Ishikawa (cell line): ENCODE results near the gene TMEM87B.
A peak's percentile ranks its signal among the peaks of the same experiment; 100 is the strongest.

Experiments used
- CEBPB ChIP-seq: IDR thresholded peaks from 2 replicates; pipeline ENCODE4 v1.6.1; 2012
- CREB1 ChIP-seq: IDR thresholded peaks from 2 replicates; pipeline ENCODE4 v1.6.1; 2012; ENCODE audit warnings: low read depth
- EGR1 ChIP-seq: IDR thresholded peaks from 2 replicates; pipeline ENCODE4 v1.6.1; 2012
- EP300 ChIP-seq: IDR thresholded peaks from 2 replicates; pipeline ENCODE4 v1.6.1; 2012; ENCODE audit warnings: borderline replicate concordance
- FOXM1 ChIP-seq: IDR thresholded peaks from 2 replicates; pipeline ENCODE4 v1.6.1; 2012; ENCODE audit warnings: low read depth, borderline replicate concordance
- MAX ChIP-seq: IDR thresholded peaks from 2 replicates; pipeline ENCODE4 v1.6.1; 2012
- NFIC ChIP-seq: IDR thresholded peaks from 2 replicates; pipeline ENCODE4 v1.6.1; 2012
- RAD21 ChIP-seq: IDR thresholded peaks from 2 replicates; pipeline ENCODE4 v1.6.1; 2012; ENCODE audit warnings: low read depth
- REST ChIP-seq: IDR thresholded peaks from 2 replicates; pipeline ENCODE4 v1.6.1; 2012; ENCODE audit warnings: low read depth, mild to moderate bottlenecking
- TAF1 ChIP-seq: IDR thresholded peaks from 2 replicates; pipeline ENCODE4 v1.6.1; 2012; ENCODE audit warnings: low read depth, mild to moderate bottlenecking
- TCF12 ChIP-seq: IDR thresholded peaks from 2 replicates; pipeline ENCODE4 v1.6.1; 2012; ENCODE audit warnings: low read depth
- TEAD4 ChIP-seq: IDR thresholded peaks from 2 replicates; pipeline ENCODE4 v1.6.1; 2012
- USF1 ChIP-seq: IDR thresholded peaks from 2 replicates; pipeline ENCODE4 v1.6.1; 2012
- YY1 ChIP-seq: IDR thresholded peaks from 2 replicates; pipeline ENCODE4 v1.6.1; 2012; ENCODE audit warnings: low read depth
- ZBTB7A ChIP-seq: IDR thresholded peaks from 2 replicates; pipeline ENCODE4 v1.6.1; 2012; ENCODE audit warnings: low read depth

TMEM87B gene

GRCh38 chr2:112048887-112049286 is 6.2 kb upstream of the TMEM87B start:
- TF ChIP-seq USF1 (no peak), TCF12 (no peak), ZBTB7A (no peak), CREB1 (no peak), RAD21 (peak; percentile 85), YY1 (no peak), CEBPB (no peak)

- no peak for TF ChIP-seq MAX
Observed at GRCh38 chr2:112050316-112050715, 4.8 kb upstream of the TMEM87B start.

- TF ChIP-seq FOXM1 (no peak), CEBPB (no peak), YY1 (no peak), TAF1 (no peak), USF1 (no peak), ZBTB7A (no peak), MAX (no peak), RAD21 (no peak), TCF12 (no peak), REST (no peak)
Observed at GRCh38 chr2:112053917-112054846, 887 bp upstream of the TMEM87B start.

- peak; percentile 89 for TF ChIP-seq EGR1
- no peak for TF ChIP-seq CREB1
- 0 out of 2 replicates have a peak, but pooled peaks have one; percentile 5 for TF ChIP-seq EP300
- no peak for TF ChIP-seq CEBPB
- no peak for TF ChIP-seq TEAD4
- no peak for TF ChIP-seq YY1
- no peak for TF ChIP-seq RAD21
- peak; percentile 17; the same call in 1 of the 2 replicates for TF ChIP-seq MAX
- TF ChIP-seq ZBTB7A: no peak
- TF ChIP-seq FOXM1: no peak
- no peak for TF ChIP-seq TCF12
- TF ChIP-seq REST: no peak
- no peak for TF ChIP-seq NFIC
- no peak for TF ChIP-seq USF1
- no peak for TF ChIP-seq TAF1
Observed at GRCh38 chr2:112055730-112056625, 909 bp downstream of the TMEM87B start.

GRCh38 chr2:112056626-112056987 is 1.5 kb downstream of the TMEM87B start:
- no peak for TF ChIP-seq USF1
- TF ChIP-seq TCF12: no peak
- no peak for TF ChIP-seq REST
- TF ChIP-seq ZBTB7A: no peak
- TF ChIP-seq CREB1: no peak
- no peak for TF ChIP-seq EGR1
- no peak for TF ChIP-seq MAX
- no peak for TF ChIP-seq RAD21
- TF ChIP-seq NFIC: no peak
- TF ChIP-seq TEAD4: no peak
- no peak for TF ChIP-seq FOXM1
- no peak for TF ChIP-seq YY1
